Mesendoderm (in vitro differentiated cells): ENCODE data around the gene PARD6A.

Experiments
- DNase-seq: peaks from one replicate; pipeline ENCODE4 v3.0.0; 2013
- H2AK5ac ChIP-seq: 2 replicates; pipeline ENCODE4 v1.6.1; 2013; ENCODE audit warnings: low read length, inconsistent platforms
- H2BK120ac ChIP-seq: 2 replicates; pipeline ENCODE4 v1.6.1; 2013; ENCODE audit warnings: low read depth, mild to moderate bottlenecking, low read length, moderate library complexity, mixed read lengths
- H2BK15ac ChIP-seq: replicated peaks from 2 replicates; pipeline ENCODE4 v1.6.1; 2013; ENCODE audit warnings: low read depth, mild to moderate bottlenecking, moderate library complexity
- H2BK5ac ChIP-seq: 2 replicates; pipeline ENCODE4 v1.6.1; 2013; ENCODE audit warnings: low read length, inconsistent platforms
- H3K18ac ChIP-seq: 2 replicates; pipeline ENCODE4 v1.6.1; 2013; ENCODE audit warnings: mild to moderate bottlenecking, low read length, mixed read lengths
- H3K23ac ChIP-seq: one replicate; pipeline ENCODE4 v1.6.1; 2013; ENCODE audit warnings: low read length
- H3K27ac ChIP-seq: 2 replicates; pipeline ENCODE4 v1.5.1; 2013; ENCODE audit warnings: low read depth, mild to moderate bottlenecking, inconsistent platforms, low read length, moderate library complexity
- H3K27me3 ChIP-seq: 2 replicates; pipeline ENCODE4 v1.6.1; 2013; ENCODE audit warnings: low read length, control low read depth, mild to moderate bottlenecking, inconsistent platforms; ENCODE audit not compliant: insufficient read depth, poor library complexity
- H3K36me3 ChIP-seq: 2 replicates; pipeline ENCODE4 v1.6.1; 2013; ENCODE audit warnings: low read length, inconsistent platforms; ENCODE audit not compliant: control insufficient read depth, insufficient read depth
- H3K4ac ChIP-seq: one replicate; pipeline ENCODE4 v1.6.1; 2013; ENCODE audit warnings: low read depth, mild to moderate bottlenecking, low read length, moderate library complexity
- H3K4me1 ChIP-seq: 2 replicates; pipeline ENCODE4 v1.6.1; 2013; ENCODE audit warnings: low read depth, low read length, inconsistent platforms; ENCODE audit not compliant: control insufficient read depth
- H3K4me2 ChIP-seq: 2 replicates; pipeline ENCODE4 v1.6.1; 2013; ENCODE audit warnings: low read length
- H3K4me3 ChIP-seq: 2 replicates; pipeline ENCODE4 v1.5.1; 2013; ENCODE audit warnings: mild to moderate bottlenecking, low read length
- H3K56ac ChIP-seq: one replicate; pipeline ENCODE4 v1.6.1; 2013; ENCODE audit warnings: low read length
- H3K79me1 ChIP-seq: 2 replicates; pipeline ENCODE4 v1.6.1; 2013; ENCODE audit warnings: low read length, inconsistent platforms
- H3K79me2 ChIP-seq: 2 replicates; pipeline ENCODE4 v1.6.1; 2013; ENCODE audit warnings: mild to moderate bottlenecking, low read length; ENCODE audit not compliant: control insufficient read depth, insufficient read depth
- H3K9ac ChIP-seq: 2 replicates; pipeline ENCODE4 v1.6.1; 2013; ENCODE audit warnings: low read length, inconsistent platforms
- H4K5ac ChIP-seq: one replicate; pipeline ENCODE4 v1.6.1; 2013; ENCODE audit warnings: low read length
- H4K8ac ChIP-seq: one replicate; pipeline ENCODE4 v1.6.1; 2013; ENCODE audit warnings: low read depth, mild to moderate bottlenecking, control low read depth, low read length, moderate library complexity
- WGBS: extraction: QIAGEN DNeasy Blood & Tissue Kit; methylation state at CpG from one replicate; pipeline ENCODE4 v1.1.7; 2013; ENCODE audit warnings: low lambda C conversion rate, missing lambda C conversion rate; ENCODE audit not compliant: insufficient coverage; ENCODE audit errors: extremely low coverage; 5-methylcytosine and 5-hydroxymethylcytosine counted together

Gene PARD6A

GRCh38 chr16:67659675-67660563 lies 841 bp upstream of the PARD6A start, which contains the start of gene ACD:
Gene ACD (minus strand): TSS chr16:67660260. CDS start chr16:67660220, 40 bp downstream.
- H3K79me1 ChIP-seq = peaks cover 4% of the 10 kb centered on the region
- H4K8ac ChIP-seq = no peak within 1 kb of the TSS
- H2BK5ac ChIP-seq = peak within 1 kb of the TSS; percentile 84
- no CpG with 5 or more reads among the region's 83 CpGs for WGBS
- peak; percentile 93 for DNase-seq
- no peak within 1 kb of the TSS for H2BK15ac ChIP-seq
- H3K4me3 ChIP-seq = peak within 1 kb of the TSS; percentile 95
- H3K18ac ChIP-seq = no peak within 1 kb of the TSS
- H3K56ac ChIP-seq = peak within 1 kb of the TSS; percentile 96
- H3K9ac ChIP-seq = peak within 1 kb of the TSS; percentile 96
- peaks cover 2% of the 10 kb centered on the region for H3K79me2 ChIP-seq
- no peaks in the 10 kb centered on the region for H3K4me1 ChIP-seq
- no peaks in the 10 kb centered on the region for H3K36me3 ChIP-seq
- H2AK5ac ChIP-seq = no peak within 1 kb of the TSS
- H3K4me2 ChIP-seq = peak within 1 kb of the TSS; percentile 100
- H4K5ac ChIP-seq = no peak within 1 kb of the TSS
- no peak within 1 kb of the TSS for H2BK120ac ChIP-seq
- no peaks in the 10 kb centered on the region for H3K27me3 ChIP-seq
- peak within 1 kb of the TSS; percentile 3 for H3K27ac ChIP-seq
- H3K4ac ChIP-seq = no peak within 1 kb of the TSS
- H3K23ac ChIP-seq = no peak within 1 kb of the TSS

DNA sequence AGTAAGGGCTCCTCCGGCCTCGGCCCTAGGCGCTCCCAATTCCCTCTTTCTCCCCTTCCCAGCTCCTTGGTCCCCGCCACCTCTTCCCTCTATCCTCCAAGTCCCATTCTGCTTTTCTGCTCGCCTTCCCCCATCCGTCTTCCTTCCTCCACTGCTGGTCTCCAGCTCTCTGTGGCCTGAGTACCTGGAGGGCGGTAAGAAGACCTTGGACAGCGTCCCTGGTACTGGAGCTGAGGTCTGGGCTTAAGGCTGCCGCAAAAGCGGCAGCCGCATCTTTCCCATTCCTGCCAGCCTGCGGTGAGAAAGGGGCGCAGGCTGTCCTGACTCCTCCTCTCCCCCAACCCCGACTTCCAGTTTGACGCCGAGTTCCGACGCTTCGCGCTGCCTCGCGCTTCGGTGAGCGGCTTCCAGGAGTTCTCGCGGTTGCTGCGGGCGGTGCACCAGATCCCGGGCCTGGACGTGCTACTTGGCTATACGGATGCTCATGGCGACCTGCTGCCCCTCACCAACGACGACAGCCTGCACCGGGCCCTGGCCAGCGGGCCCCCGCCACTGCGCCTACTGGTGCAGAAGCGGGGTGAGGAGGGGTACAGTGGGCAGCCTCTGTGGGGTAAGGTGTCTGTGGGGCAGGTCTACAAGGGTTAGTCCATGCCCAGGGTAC lies 471 bp downstream of the PARD6A start:
- H4K5ac ChIP-seq = no peak overlapping the region
- H3K4me1 ChIP-seq = peaks cover 2% of the 10 kb centered on the region
- DNase-seq = peak; percentile 91
- H3K9ac ChIP-seq = peak overlapping the region; percentile 9
- H4K8ac ChIP-seq = no peak overlapping the region
- H3K56ac ChIP-seq = no peak overlapping the region
- H2AK5ac ChIP-seq = no peak overlapping the region
- no peaks in the 10 kb centered on the region for H3K36me3 ChIP-seq
- no peak overlapping the region for H3K23ac ChIP-seq
- peaks cover 2% of the 10 kb centered on the region for H3K79me2 ChIP-seq
- no peak overlapping the region for H3K4me3 ChIP-seq
- H3K27me3 ChIP-seq = no peaks in the 10 kb centered on the region
- H2BK5ac ChIP-seq = no peak overlapping the region
- no peak overlapping the region for H2BK120ac ChIP-seq
- no peak overlapping the region for H3K18ac ChIP-seq
- peaks cover 4% of the 10 kb centered on the region for H3K79me1 ChIP-seq
- no CpG with 5 or more reads among the region's 39 CpGs for WGBS
- H3K27ac ChIP-seq = no peak overlapping the region
- H3K4ac ChIP-seq = no peak overlapping the region
- no peak overlapping the region for H2BK15ac ChIP-seq
- H3K4me2 ChIP-seq = peak overlapping the region; percentile 61

GRCh38 chr16:67661886-67662652 lies 1.3 kb downstream of the PARD6A start:
- H2BK15ac ChIP-seq = no peak overlapping the region
- no peak overlapping the region for H3K56ac ChIP-seq
- H3K79me2 ChIP-seq = peaks cover 2% of the 10 kb centered on the region
- H3K23ac ChIP-seq = no peak overlapping the region
- no peak overlapping the region for H3K9ac ChIP-seq
- DNase-seq = no peak
- H3K79me1 ChIP-seq = peaks cover 4% of the 10 kb centered on the region
- H2BK120ac ChIP-seq = no peak overlapping the region
- H2BK5ac ChIP-seq = no peak overlapping the region
- H3K27ac ChIP-seq = no peak overlapping the region
- H3K27me3 ChIP-seq = no peaks in the 10 kb centered on the region
- no peak overlapping the region for H4K8ac ChIP-seq
- no peak overlapping the region for H3K4ac ChIP-seq
- H3K36me3 ChIP-seq = no peaks in the 10 kb centered on the region
- H3K4me3 ChIP-seq = no peak overlapping the region
- H3K4me1 ChIP-seq = peaks cover 2% of the 10 kb centered on the region
- no peak overlapping the region for H3K4me2 ChIP-seq
- H4K5ac ChIP-seq = no peak overlapping the region
- no peak overlapping the region for H3K18ac ChIP-seq
- H2AK5ac ChIP-seq = no peak overlapping the region
- WGBS = no CpG with 5 or more reads among the region's 34 CpGs

DNA sequence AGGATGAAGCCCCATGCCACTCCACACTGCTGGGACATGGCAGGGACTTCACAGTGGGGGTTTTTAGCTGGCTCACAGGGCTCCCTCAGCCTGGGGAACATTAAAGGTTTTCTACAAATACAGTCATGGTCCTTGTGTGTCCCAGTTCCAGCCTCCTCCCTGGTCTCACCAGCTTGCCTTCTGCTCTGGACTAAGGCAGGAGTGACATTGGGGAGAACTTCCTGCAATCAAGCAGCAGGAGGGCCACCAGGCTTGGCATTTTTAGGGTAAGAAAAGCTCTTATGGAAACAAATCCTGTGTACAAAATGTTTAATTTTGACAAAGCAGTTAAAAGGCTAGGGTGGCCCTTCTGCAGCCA lies 1.9 kb downstream of the PARD6A start:
- Histone ChIP-seq H3K4me3 (no peak overlapping the region), H2BK15ac (no peak overlapping the region), H2BK5ac (no peak overlapping the region), H3K9ac (no peak overlapping the region), H2AK5ac (no peak overlapping the region), H3K56ac (no peak overlapping the region), H3K79me2 (peaks cover 2% of the 10 kb centered on the region), H3K79me1 (peaks cover 4% of the 10 kb centered on the region), H3K18ac (no peak overlapping the region), H3K27ac (no peak overlapping the region), H2BK120ac (no peak overlapping the region), H3K4me1 (peaks cover 2% of the 10 kb centered on the region), H3K4ac (no peak overlapping the region), H3K23ac (no peak overlapping the region), H4K8ac (no peak overlapping the region), H3K36me3 (no peaks in the 10 kb centered on the region), H3K4me2 (no peak overlapping the region), H4K5ac (no peak overlapping the region), H3K27me3 (no peaks in the 10 kb centered on the region)
- no peak for DNase-seq

- no peak overlapping the region for H3K23ac ChIP-seq
- no CpG with 5 or more reads among the region's 25 CpGs for WGBS
- peak; percentile 64 for DNase-seq
These were observed 2.6 kb downstream of the PARD6A start for GRCh38 chr16:67663151-67663876.

More at GRCh38 chr16:67663151-67663876, 2.6 kb downstream of the PARD6A start:
- Histone ChIP-seq H3K79me1 (peaks cover 4% of the 10 kb centered on the region), H3K56ac (no peak overlapping the region), H3K9ac (no peak overlapping the region), H4K8ac (no peak overlapping the region), H3K27ac (no peak overlapping the region), H3K4me3 (no peak overlapping the region), H3K27me3 (no peaks in the 10 kb centered on the region), H3K4me2 (no peak overlapping the region), H3K4me1 (peaks cover 2% of the 10 kb centered on the region), H3K18ac (no peak overlapping the region), H2BK5ac (no peak overlapping the region), H3K79me2 (peaks cover 2% of the 10 kb centered on the region), H3K4ac (no peak overlapping the region), H2BK15ac (no peak overlapping the region), H2BK120ac (no peak overlapping the region), H2AK5ac (no peak overlapping the region), H3K36me3 (no peaks in the 10 kb centered on the region), H4K5ac (no peak overlapping the region)
